PFSK-1 (cell line): ENCODE data around the gene EPHA3.

Experiments
- FOXP2 ChIP-seq: optimal IDR thresholded peaks from 2 replicates; pipeline ENCODE3; 2011; ENCODE audit warnings: borderline replicate concordance, control low read depth, inconsistent platforms; ENCODE audit not compliant: insufficient read depth; ENCODE audit errors: extremely low read length, extremely low read depth
- POLR2AphosphoS5 ChIP-seq: IDR thresholded peaks from 2 replicates; pipeline ENCODE4 v1.6.1; 2012; ENCODE audit warnings: low read depth, mild to moderate bottlenecking, control low read depth, low read length, moderate library complexity
- REST ChIP-seq, 2 experiments: IDR thresholded peaks; 2 replicates each; pipeline versions ENCODE4 v1.6.1 to v1.8.0; 2011 to 2012; ENCODE audit warnings: low read depth in 2 of 2, low read length in 2 of 2, control low read depth in 1 of 2, inconsistent platforms in 1 of 2, mild to moderate bottlenecking in 1 of 2, moderate library complexity in 1 of 2; ENCODE audit not compliant: insufficient read depth in 1 of 2
- SIN3A ChIP-seq: IDR thresholded peaks from 2 replicates; pipeline ENCODE4 v1.6.1; 2012; ENCODE audit warnings: mild to moderate bottlenecking, low read length, moderate library complexity, borderline replicate concordance; ENCODE audit not compliant: insufficient read depth
- TAF1 ChIP-seq: IDR thresholded peaks from 2 replicates; pipeline ENCODE4 v1.6.1; 2012; ENCODE audit warnings: low read length, control low read depth, borderline replicate concordance; ENCODE audit not compliant: insufficient read depth

EPHA3 gene

GRCh38 chr3:89434621-89435380 lies 327.4 kb downstream of the EPHA3 start:
- TF ChIP-seq TAF1 (no peak), POLR2AphosphoS5 (no peak), FOXP2 (no peak), SIN3A (no peak), REST (IDR thresholded peaks at IDR 0.05; ENCODE audit: insufficient read depth in 1 of 2, low read depth in 2 of 2, low read length in 2 of 2) (no peak)

GRCh38 chr3:89436846-89437245 lies 329.4 kb downstream of the EPHA3 start:
- TF ChIP-seq POLR2AphosphoS5 (no peak), FOXP2 (no peak), SIN3A (no peak)

- TF ChIP-seq FOXP2, result no peak
- no peak for TF ChIP-seq TAF1
- TF ChIP-seq SIN3A, result no peak
- no peak for TF ChIP-seq REST (IDR thresholded peaks at IDR 0.05; ENCODE audit: insufficient read depth in 1 of 2, low read depth in 2 of 2, low read length in 2 of 2)
- no peak for TF ChIP-seq POLR2AphosphoS5
Observed at GRCh38 chr3:89440386-89440785, 333.0 kb downstream of the EPHA3 start.

DNA sequence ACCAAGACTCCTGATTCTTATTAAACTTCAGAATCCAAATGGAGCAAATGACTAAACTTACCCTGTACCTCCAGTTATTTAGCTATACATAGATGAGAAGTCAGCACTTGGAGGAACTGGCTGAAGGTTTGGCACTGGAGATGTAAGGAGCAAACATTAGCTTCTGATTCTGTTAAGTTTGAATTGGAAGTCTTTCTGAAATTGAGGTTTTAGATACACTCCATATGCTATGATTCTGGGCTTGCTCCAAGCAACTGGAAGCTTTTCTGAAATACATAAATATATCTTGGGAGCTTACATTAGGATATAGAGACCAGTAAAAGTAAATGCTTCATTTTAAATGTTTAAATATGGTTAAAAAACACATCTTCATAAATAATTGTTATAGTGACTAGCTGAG lies 333.7 kb downstream of the EPHA3 start:
- TF ChIP-seq FOXP2 (no peak), REST (IDR thresholded peaks at IDR 0.05; ENCODE audit: insufficient read depth in 1 of 2, low read depth in 2 of 2, low read length in 2 of 2) (no peak), SIN3A (no peak), TAF1 (no peak), POLR2AphosphoS5 (no peak)

DNA sequence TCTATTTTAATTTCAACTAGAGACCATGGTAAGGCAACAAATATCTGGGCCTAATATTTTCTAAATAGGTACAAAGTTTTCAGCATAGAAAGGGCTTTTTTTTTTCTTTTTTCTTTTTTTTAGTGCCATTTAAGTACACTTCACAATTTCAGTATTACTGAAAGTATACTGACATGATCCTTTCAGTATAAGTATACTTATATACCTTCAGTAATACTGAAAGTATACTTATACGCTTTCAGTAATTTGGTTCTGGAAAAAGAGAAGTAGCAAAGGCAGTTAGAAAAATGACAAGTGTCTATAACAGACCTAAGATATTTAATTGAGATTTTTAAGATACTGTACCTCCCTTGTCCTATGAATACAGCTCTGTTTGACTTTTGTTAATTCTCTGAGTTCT lies 339.2 kb downstream of the EPHA3 start:
- TF ChIP-seq POLR2AphosphoS5 (no peak), SIN3A (no peak), REST (IDR thresholded peaks at IDR 0.05; ENCODE audit: insufficient read depth in 1 of 2, low read depth in 2 of 2, low read length in 2 of 2) (no peak), TAF1 (no peak), FOXP2 (no peak)
